B cell (primary cell): ENCODE measurements around the gene EVI5L. TPM values are rescaled to one million over a fixed set of nuclear protein-coding genes. Genes with fewer than 3 reads are reported as not detected.
A peak's percentile ranks its signal among the peaks of the same experiment; 100 is the strongest.

ENCODE experiments used
- ATAC-seq: fragments of 200-7000 bp; cut with Tn5 transposase; one replicate; pipeline ENCODE4 v1.10.0; 2021; ENCODE audit warnings: low read depth, mild to moderate bottlenecking, moderate number of reproducible peaks, moderate library complexity
- CTCF ChIA-PET: fragments of 350-600 bp; sonication (Branson Sonifier 250); formaldehyde crosslinking; loops from one replicate; lab custom pipeline; 2021; ENCODE audit warnings: antibody characterized with exemption, inconsistent platforms; lab: Charles Lee
- POLR2A ChIA-PET: fragments of 350-600 bp; sonication (Branson Sonifier 250); formaldehyde crosslinking; loops from one replicate; lab custom pipeline; 2021; ENCODE audit warnings: antibody characterized with exemption; lab: Charles Lee
- DNase-seq: peaks from one replicate; pipeline ENCODE4 v3.0.0; 2013
- H2AFZ ChIP-seq: 2 replicates; pipeline ENCODE4 v1.6.1; 2012; ENCODE audit warnings: mild to moderate bottlenecking, low read depth, low read length; ENCODE audit not compliant: insufficient read depth, poor library complexity, severe bottlenecking
- H3K27ac ChIP-seq, 2 donors: 1 replicate in 1 of 2; 2 replicates in 1 of 2; pipeline ENCODE4 v1.5.1; 2012 to 2013; ENCODE audit warnings: low read length in 2 of 2, mild to moderate bottlenecking in 2 of 2, moderate library complexity in 1 of 2
- H3K27me3 ChIP-seq, 4 experiments: fragments of 200-600 bp in 1 of 4; sonication (generic) in 1 of 4; replicated peaks in 1 of 4; 1 replicate in 2 of 4; 2 replicates in 2 of 4; pipeline versions ENCODE4 v1.6.1 to v1.7.0; 2013 to 2016; ENCODE audit warnings: low read length in 3 of 4, mild to moderate bottlenecking in 2 of 4, mixed read lengths in 1 of 4, moderate library complexity in 1 of 4; ENCODE audit not compliant: insufficient read depth in 4 of 4, control insufficient read depth in 3 of 4; ENCODE audit errors: control extremely low read depth in 1 of 4
- H3K36me3 ChIP-seq, 2 experiments: replicated peaks in 1 of 2; 1 replicate in 1 of 2; 2 replicates in 1 of 2; pipeline versions ENCODE4 v1.6.1 to v1.7.1; 2013; ENCODE audit warnings: low read length in 1 of 2; ENCODE audit not compliant: insufficient read depth in 2 of 2, control insufficient read depth in 1 of 2; ENCODE audit errors: control extremely low read depth in 1 of 2, extremely low read depth in 1 of 2
- H3K4me1 ChIP-seq, 2 donors: fragments of 200-600 bp in 1 of 2; sonication (generic) in 1 of 2; 1 replicate in 1 of 2; 2 replicates in 1 of 2; pipeline versions ENCODE4 v1.5.1 to v1.6.1; 2013 to 2017; ENCODE audit warnings: low read length in 2 of 2; ENCODE audit not compliant: control insufficient read depth in 2 of 2, insufficient read depth in 2 of 2
- H3K4me2 ChIP-seq: replicated peaks from 2 replicates; pipeline ENCODE3; 2012; ENCODE audit warnings: mild to moderate bottlenecking, low read depth, low read length; ENCODE audit not compliant: poor library complexity, severe bottlenecking
- H3K4me3 ChIP-seq, 5 experiments: fragments of 200-600 bp in 1 of 5; sonication (generic) in 1 of 5; 1 replicate in 3 of 5; 2 replicates in 2 of 5; pipeline versions ENCODE4 v1.5.1 to v1.7.0; 2011 to 2016; ENCODE audit warnings: low read length in 4 of 5, mild to moderate bottlenecking in 4 of 5, low read depth in 2 of 5, control low read depth in 1 of 5, moderate library complexity in 1 of 5; ENCODE audit not compliant: insufficient read depth in 1 of 5; ENCODE audit errors: control extremely low read depth in 1 of 5, extremely low read depth in 1 of 5
- H3K79me2 ChIP-seq: fragments of 200-600 bp; sonication (generic); one replicate; pipeline ENCODE4 v1.6.0; 2016; ENCODE audit warnings: low read length; ENCODE audit not compliant: control insufficient read depth, insufficient read depth
- H3K9ac ChIP-seq: fragments of 200-600 bp; sonication (generic); 2 replicates; pipeline ENCODE4 v1.6.1; 2017; ENCODE audit warnings: mild to moderate bottlenecking, low read length, moderate library complexity
- H3K9me3 ChIP-seq, 3 donors: one replicate each; pipeline versions ENCODE4 v1.6.1 to v1.7.1; 2013; ENCODE audit warnings: low read length in 2 of 3; ENCODE audit not compliant: control insufficient read depth in 2 of 3, insufficient read depth in 1 of 3; ENCODE audit errors: control extremely low read depth in 1 of 3
- H4K20me1 ChIP-seq: 2 replicates; pipeline ENCODE4 v1.6.0; 2012; ENCODE audit warnings: mild to moderate bottlenecking, low read length; ENCODE audit not compliant: insufficient read depth, control insufficient read depth, poor library complexity, severe bottlenecking
- H3K27ac Mint-ChIP-seq: one replicate; pipeline ENCODE4 v1.8.0; 2021; ENCODE audit warnings: mixed read lengths
- H3K27me3 Mint-ChIP-seq: one replicate; pipeline ENCODE4 v1.8.0; 2021; ENCODE audit warnings: mixed read lengths
- H3K4me1 Mint-ChIP-seq: one replicate; pipeline ENCODE4 v1.8.0; 2021; ENCODE audit warnings: mixed read lengths
- H3K4me3 Mint-ChIP-seq: one replicate; pipeline ENCODE4 v1.8.0; 2021; ENCODE audit warnings: mixed read lengths
- H3K9me3 Mint-ChIP-seq: one replicate; pipeline ENCODE4 v1.8.0; 2022; ENCODE audit warnings: mixed read lengths; ENCODE audit not compliant: insufficient read depth
- CTCF ChIP-seq: fragments of 200-600 bp; IDR thresholded peaks from one replicate; pipeline ENCODE4 v1.8.0; 2022; ENCODE audit warnings: antibody characterized with exemption, mild to moderate bottlenecking
- EZH2 ChIP-seq: IDR thresholded peaks from 2 replicates; pipeline ENCODE4 v1.6.1; 2012; ENCODE audit warnings: borderline replicate concordance, low read depth, mild to moderate bottlenecking, moderate library complexity, low read length; ENCODE audit not compliant: insufficient read depth, poor library complexity, severe bottlenecking
- WGBS: methylation state at CpG from one replicate; pipeline ENCODE4 v1.1.5; 2013; ENCODE audit warnings: missing lambda C conversion rate; ENCODE audit not compliant: insufficient coverage; 5-methylcytosine and 5-hydroxymethylcytosine counted together
- intact Hi-C: fragments of 100-400 bp; cut with micrococcal nuclease; formaldehyde crosslinking; loops from one replicate; pipeline ENCODE4 v1.10.0; 2022
- polyA plus RNA-seq: library from polyadenylated mRNA; depleted of rRNA; stranded (reverse); fragments of >200 nt; gene quantifications from 2 replicates; pipeline ENCODE4 v1.2.3, GENCODE V29; 2012
- total RNA-seq, 2 donors: library from RNA; stranded (reverse); fragments of 120-200 nt in 1 of 2; gene quantifications; 1 replicate in 1 of 2; 2 replicates in 1 of 2; pipeline versions ENCODE4 v1.2.3 to v1.2.4, GENCODE V29; 2013 to 2022

Gene EVI5L
- total and polyA plus RNA-seq, 2 donors (not counting 1 experiment from before 2014, with no cell fraction given), result 7.9 to 11.8 TPM

GRCh38 chr19:7914099-7914498, 84.1 kb downstream of the EVI5L start:
- no peak overlapping the region for H3K4me3 ChIP-seq
- WGBS, result 96% methylated on average over 4 of the region's 12 CpGs
- H3K9me3 ChIP-seq, result peaks cover 0 to 23% (median 0%) of the 10 kb centered on the region in 3 donors
- ATAC-seq (no peak), DNase-seq (peak; percentile 40)
- peaks cover 3 to 30% of the 10 kb centered on the region in 2 experiments for H3K36me3 ChIP-seq
- H3K9me3 Mint-ChIP-seq, result no peaks in the 10 kb centered on the region
- intact Hi-C loops, result no loop called here
- peaks cover 69% of the 10 kb centered on the region for H4K20me1 ChIP-seq
- H3K27me3 Mint-ChIP-seq, result peaks cover 16% of the 10 kb centered on the region
- H3K27me3 ChIP-seq, result peaks cover 0 to 41% (median 23%) of the 10 kb centered on the region in 4 experiments
- peaks cover 19% of the 10 kb centered on the region for H3K4me1 Mint-ChIP-seq
- peaks cover 35 to 39% of the 10 kb centered on the region in 2 donors for H3K4me1 ChIP-seq
- H3K9ac ChIP-seq, result no peak overlapping the region
- peaks cover 3% of the 10 kb centered on the region for H3K79me2 ChIP-seq
- TF ChIP-seq CTCF (no peak), EZH2 (no peak)
- H3K27ac Mint-ChIP-seq, result no peak overlapping the region
- no peak overlapping the region for H3K4me3 Mint-ChIP-seq
- no peak overlapping the region for H3K4me2 ChIP-seq
- no peak overlapping the region for H2AFZ ChIP-seq
- ChIA-PET CTCF (no interaction called here), POLR2A (no interaction called here)
- no peak overlapping the region for H3K27ac ChIP-seq

Other genes starting within 250 kb of the EVI5L start
- 1.3 and 1.9 TPM in 2 replicates for gene CAMSAP3, start 234.4 kb upstream of the EVI5L start, total RNA-seq
- 0.89 and 1.0 TPM in 2 replicates for gene CAMSAP3, start 234.4 kb upstream of the EVI5L start, polyA plus RNA-seq
- 62.7 and 64.2 TPM in 2 replicates for gene XAB2, start 200.7 kb upstream of the EVI5L start, total RNA-seq
- gene XAB2, start 200.7 kb upstream of the EVI5L start, polyA plus RNA-seq, result 93.8 and 110 TPM in 2 replicates
- gene PET100, start 200.4 kb upstream of the EVI5L start, total RNA-seq, result 89.1 and 100 TPM in 2 replicates
- gene PET100, start 200.4 kb upstream of the EVI5L start, polyA plus RNA-seq, result 31.3 and 75.9 TPM in 2 replicates
- gene PCP2, start 196.5 kb upstream of the EVI5L start, total RNA-seq, result 7.6 and 9.3 TPM in 2 replicates
- gene PCP2, start 196.5 kb upstream of the EVI5L start, polyA plus RNA-seq, result 5.6 and 6.5 TPM in 2 replicates
- gene STXBP2, start 193.1 kb upstream of the EVI5L start, total RNA-seq, result 208 and 222 TPM in 2 replicates
- gene STXBP2, start 193.1 kb upstream of the EVI5L start, polyA plus RNA-seq, result 226 and 409 TPM in 2 replicates
- gene RETN, start 161.2 kb upstream of the EVI5L start, total RNA-seq, result not detected in 2 replicates
- not detected in 2 replicates for gene RETN, start 161.2 kb upstream of the EVI5L start, polyA plus RNA-seq
- not detected in 2 replicates for gene MCEMP1, start 153.1 kb upstream of the EVI5L start, total RNA-seq
- 0.57 and 1.6 TPM in 2 replicates for gene MCEMP1, start 153.1 kb upstream of the EVI5L start, polyA plus RNA-seq
- 61.2 and 61.5 TPM in 2 replicates for gene TRAPPC5, start 149.4 kb upstream of the EVI5L start, total RNA-seq
- 42.0 and 64.9 TPM in 2 replicates for gene TRAPPC5, start 149.4 kb upstream of the EVI5L start, polyA plus RNA-seq
- 16.3 and 17.1 TPM in 2 replicates for gene FCER2, start 128.1 kb upstream of the EVI5L start, total RNA-seq
- 419 and 497 TPM in 2 replicates for gene FCER2, start 128.1 kb upstream of the EVI5L start, polyA plus RNA-seq
- not detected in 2 replicates for gene CLEC4G, start 98.1 kb upstream of the EVI5L start, total RNA-seq
- 0.58 and 1.3 TPM in 2 replicates for gene CLEC4G, start 98.1 kb upstream of the EVI5L start, polyA plus RNA-seq
- not detected in 2 replicates for gene CD209, start 82.7 kb upstream of the EVI5L start, total RNA-seq
- gene CD209, start 82.7 kb upstream of the EVI5L start, polyA plus RNA-seq, result 0.10 TPM in 1 of 2 replicates, not detected in the other
- 0.52 TPM in 1 of 2 replicates, not detected in the other for gene CLEC4M, start 67.0 kb upstream of the EVI5L start, total RNA-seq
- gene CLEC4M, start 67.0 kb upstream of the EVI5L start, polyA plus RNA-seq, result 0.10 TPM in 1 of 2 replicates, not detected in the other
- not detected in 2 replicates for gene PRR36, start 44.2 kb downstream of the EVI5L start, total RNA-seq
- gene PRR36, start 44.2 kb downstream of the EVI5L start, polyA plus RNA-seq, result 0.01 and 0.04 TPM in 2 replicates
- gene LRRC8E, start 58.3 kb downstream of the EVI5L start, total RNA-seq, result not detected in 2 replicates
- not detected in 2 replicates for gene LRRC8E, start 58.3 kb downstream of the EVI5L start, polyA plus RNA-seq
- 71.9 and 76.3 TPM in 2 replicates for gene MAP2K7, start 73.7 kb downstream of the EVI5L start, total RNA-seq
- gene MAP2K7, start 73.7 kb downstream of the EVI5L start, polyA plus RNA-seq, result 56.0 and 79.7 TPM in 2 replicates
- 0.22 TPM in 1 of 2 replicates, not detected in the other for gene TGFBR3L, start 84.6 kb downstream of the EVI5L start, total RNA-seq
- 0.21 and 0.22 TPM in 2 replicates for gene TGFBR3L, start 84.6 kb downstream of the EVI5L start, polyA plus RNA-seq
- gene SNAPC2, start 90.1 kb downstream of the EVI5L start, total RNA-seq, result 19.3 and 19.9 TPM in 2 replicates
- gene SNAPC2, start 90.1 kb downstream of the EVI5L start, polyA plus RNA-seq, result 19.5 and 21.7 TPM in 2 replicates
- gene CTXN1, start 95.9 kb downstream of the EVI5L start, total RNA-seq, result not detected in 2 replicates
- not detected in 2 replicates for gene CTXN1, start 95.9 kb downstream of the EVI5L start, polyA plus RNA-seq
- 62.1 and 66.5 TPM in 2 replicates for gene TIMM44, start 113.4 kb downstream of the EVI5L start, total RNA-seq
- 48.9 and 72.2 TPM in 2 replicates for gene TIMM44, start 113.4 kb downstream of the EVI5L start, polyA plus RNA-seq
- 58.3 and 63.5 TPM in 2 replicates for gene ELAVL1, start 175.4 kb downstream of the EVI5L start, total RNA-seq
- gene ELAVL1, start 175.4 kb downstream of the EVI5L start, polyA plus RNA-seq, result 20.1 and 21.8 TPM in 2 replicates
- gene CCL25, start 222.5 kb downstream of the EVI5L start, total RNA-seq, result not detected in 2 replicates
- 0.28 TPM in 1 of 2 replicates, not detected in the other for gene CCL25, start 222.5 kb downstream of the EVI5L start, polyA plus RNA-seq